ENCODE results near the gene BUD13. TPM values are rescaled to one million over a fixed set of nuclear protein-coding genes. Genes with fewer than 3 reads are reported as not detected.

Gene BUD13
- total RNA-seq, 1 experiment from 2014 or later: 39.4 TPM

GRCh38 chr11:116731097-116731761, 41.6 kb downstream of the BUD13 start:
- CTCF ChIA-PET: interaction anchor here (0.5 to 1.6 kb wide), 2 partner anchors 9 to 1015 kb away, joined by 5 to 10 read pairs; no protein-coding TSS in a partner anchor
- Histone ChIP-seq H3K9me3 (ENCODE audit: low read depth, low read length, poor library complexity, severe bottlenecking) (no peaks in the 10 kb centered on the region), H3K27me3 (replicated peaks; ENCODE audit: insufficient read depth, low read depth, low read length, poor library complexity) (peaks cover 7% of the 10 kb centered on the region), H3K27ac (ENCODE audit: low read depth, low read length, poor library complexity, severe bottlenecking) (no peak overlapping the region), H3K4me3 (ENCODE audit: low read depth, low read length, poor library complexity, severe bottlenecking) (no peak overlapping the region), H3K4me1 (ENCODE audit: insufficient read depth, low read length, poor library complexity, severe bottlenecking) (no peaks in the 10 kb centered on the region), H3K36me3 (ENCODE audit: insufficient read depth, low read length, poor library complexity, severe bottlenecking) (no peaks in the 10 kb centered on the region)
- BruUV-seq (replicated peaks): no TSS peak
- TF ChIP-seq CTCF (conservative IDR thresholded peaks at IDR 0.05; ENCODE audit: low read depth, low read length) (no peak), EZH2 (IDR thresholded peaks at IDR 0.05; ENCODE audit: borderline replicate concordance, low read depth, low read length, poor library complexity, severe bottlenecking) (no peak)
- no peak for DNase-seq (ENCODE audit: low spot score)
- intact Hi-C loops (cut with micrococcal nuclease; ENCODE audit: unreplicated experiment): loop anchor here (5.0 kb wide), 1 partner anchor 496 kb away; no protein-coding TSS in a partner anchor
- POLR2A ChIA-PET (ENCODE audit: low non-redundant PET): no interaction called here

- intact Hi-C loops (cut with micrococcal nuclease; ENCODE audit: unreplicated experiment): loop anchor here (5.0 kb wide), 1 partner anchor 497 kb away; no protein-coding TSS in a partner anchor
- POLR2A ChIA-PET (ENCODE audit: low non-redundant PET): no interaction called here
- CTCF ChIA-PET: no interaction called here
- no peak overlapping the region for H3K4me3 ChIP-seq (ENCODE audit: low read depth, low read length, poor library complexity, severe bottlenecking)
- H3K4me1 ChIP-seq (ENCODE audit: insufficient read depth, low read length, poor library complexity, severe bottlenecking): no peaks in the 10 kb centered on the region
- DNase-seq (ENCODE audit: low spot score): no peak
- H3K27me3 ChIP-seq (replicated peaks; ENCODE audit: insufficient read depth, low read depth, low read length, poor library complexity): peaks cover 7% of the 10 kb centered on the region
- H3K27ac ChIP-seq (ENCODE audit: low read depth, low read length, poor library complexity, severe bottlenecking): no peak overlapping the region
- TF ChIP-seq EZH2 (IDR thresholded peaks at IDR 0.05; ENCODE audit: borderline replicate concordance, low read depth, low read length, poor library complexity, severe bottlenecking): no peak
- no peak for TF ChIP-seq CTCF (conservative IDR thresholded peaks at IDR 0.05; ENCODE audit: low read depth, low read length)
- no peaks in the 10 kb centered on the region for H3K36me3 ChIP-seq (ENCODE audit: insufficient read depth, low read length, poor library complexity, severe bottlenecking)
- BruUV-seq (replicated peaks): no TSS peak
- H3K9me3 ChIP-seq (ENCODE audit: low read depth, low read length, poor library complexity, severe bottlenecking): no peaks in the 10 kb centered on the region
These were observed 42.2 kb downstream of the BUD13 start for GRCh38 chr11:116730601-116731000.

DNA sequence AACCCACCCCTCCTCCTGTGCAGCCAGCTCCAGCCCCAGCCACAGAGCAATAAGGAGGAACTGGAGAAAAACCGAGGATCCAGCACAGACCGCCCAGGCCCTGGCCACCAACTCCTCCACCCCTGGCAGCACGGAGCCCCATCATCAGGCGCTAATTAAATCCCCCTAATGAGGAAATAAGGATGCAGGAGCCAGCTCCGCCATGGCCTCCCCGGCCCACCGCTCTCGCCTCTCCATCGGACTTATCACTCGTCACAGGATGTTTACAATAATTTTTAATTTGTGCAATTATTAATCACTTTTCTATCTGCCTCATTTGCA, 42.6 kb downstream of the BUD13 start:
- no peaks in the 10 kb centered on the region for H3K9me3 ChIP-seq (ENCODE audit: low read depth, low read length, poor library complexity, severe bottlenecking)
- no peak for DNase-seq (ENCODE audit: low spot score)
- ChIA-PET POLR2A (ENCODE audit: low non-redundant PET) (no interaction called here), CTCF (no interaction called here)
- H3K4me3 ChIP-seq (ENCODE audit: low read depth, low read length, poor library complexity, severe bottlenecking): no peak overlapping the region
- no peak overlapping the region for H3K27ac ChIP-seq (ENCODE audit: low read depth, low read length, poor library complexity, severe bottlenecking)
- TF ChIP-seq CTCF (conservative IDR thresholded peaks at IDR 0.05; ENCODE audit: low read depth, low read length): no peak
- no peak for TF ChIP-seq EZH2 (IDR thresholded peaks at IDR 0.05; ENCODE audit: borderline replicate concordance, low read depth, low read length, poor library complexity, severe bottlenecking)
- no peaks in the 10 kb centered on the region for H3K4me1 ChIP-seq (ENCODE audit: insufficient read depth, low read length, poor library complexity, severe bottlenecking)
- no peaks in the 10 kb centered on the region for H3K36me3 ChIP-seq (ENCODE audit: insufficient read depth, low read length, poor library complexity, severe bottlenecking)
- BruUV-seq (replicated peaks): no TSS peak
- H3K27me3 ChIP-seq (replicated peaks; ENCODE audit: insufficient read depth, low read depth, low read length, poor library complexity): peaks cover 7% of the 10 kb centered on the region
- intact Hi-C loops (cut with micrococcal nuclease; ENCODE audit: unreplicated experiment): loop anchor here (5.0 kb wide), 1 partner anchor 497 kb away; no protein-coding TSS in a partner anchor
